ENCODE data around the gene CREB3L2.

- no peak for TF ChIP-seq EZH2 (IDR thresholded peaks at IDR 0.05; ENCODE audit: low read length, unreplicated experiment)
- no peak for TF ChIP-seq CTCF (conservative IDR thresholded peaks at IDR 0.05; ENCODE audit: low read depth, low read length)
- TF ChIP-seq EZH2phosphoT487 (IDR thresholded peaks at IDR 0.05; ENCODE audit: borderline replicate concordance, low read length): no peak
Observed at GRCh38 chr7:138032186-138032585, 30.3 kb upstream of the CREB3L2 start.

Measured in PC-3 (cell line).